HG02943 (cell line): ENCODE measurements around the gene NCOA6.
"Not testable (repeated sequence)": the region's sequence is repeated elsewhere in the genome, so short reads cannot be mapped to it uniquely, and the experiment has no call there.

Experiments used
- ATAC-seq: cut with Tn5 transposase; IDR thresholded peaks from one replicate; pipeline ENCODE4 v1.9.1; 2021; ENCODE audit warnings: mild to moderate bottlenecking, low read depth, moderate library complexity; ENCODE audit not compliant: unreplicated experiment

NCOA6 gene

GRCh38 chr20:34729416-34729815 lies 96.0 kb downstream of the NCOA6 start:
- no peak for ATAC-seq

- no peak for ATAC-seq
These were observed 101.3 kb downstream of the NCOA6 start for GRCh38 chr20:34724172-34724571.

GRCh38 chr20:34722560-34722959 lies 102.9 kb downstream of the NCOA6 start:
- not testable (repeated sequence) for ATAC-seq

DNA sequence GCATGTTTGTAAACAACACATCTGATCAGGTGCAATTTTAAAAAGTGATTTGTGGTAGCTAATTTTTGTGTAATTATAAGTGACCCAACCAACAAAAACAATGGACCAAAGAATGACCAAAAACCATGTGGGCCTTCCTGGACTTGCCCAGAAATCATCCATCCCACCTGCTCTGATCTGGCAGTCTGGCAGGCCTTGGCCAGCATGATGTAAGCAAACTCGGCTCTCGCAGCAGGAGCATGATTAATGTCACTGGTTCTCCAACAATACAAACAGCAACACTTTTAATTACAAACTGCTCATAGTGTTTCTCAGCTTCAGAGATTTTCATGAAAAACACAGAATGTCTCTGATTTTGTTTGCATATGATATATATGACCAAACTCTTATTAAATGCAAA lies 105.2 kb downstream of the NCOA6 start:
- no peak for ATAC-seq

DNA sequence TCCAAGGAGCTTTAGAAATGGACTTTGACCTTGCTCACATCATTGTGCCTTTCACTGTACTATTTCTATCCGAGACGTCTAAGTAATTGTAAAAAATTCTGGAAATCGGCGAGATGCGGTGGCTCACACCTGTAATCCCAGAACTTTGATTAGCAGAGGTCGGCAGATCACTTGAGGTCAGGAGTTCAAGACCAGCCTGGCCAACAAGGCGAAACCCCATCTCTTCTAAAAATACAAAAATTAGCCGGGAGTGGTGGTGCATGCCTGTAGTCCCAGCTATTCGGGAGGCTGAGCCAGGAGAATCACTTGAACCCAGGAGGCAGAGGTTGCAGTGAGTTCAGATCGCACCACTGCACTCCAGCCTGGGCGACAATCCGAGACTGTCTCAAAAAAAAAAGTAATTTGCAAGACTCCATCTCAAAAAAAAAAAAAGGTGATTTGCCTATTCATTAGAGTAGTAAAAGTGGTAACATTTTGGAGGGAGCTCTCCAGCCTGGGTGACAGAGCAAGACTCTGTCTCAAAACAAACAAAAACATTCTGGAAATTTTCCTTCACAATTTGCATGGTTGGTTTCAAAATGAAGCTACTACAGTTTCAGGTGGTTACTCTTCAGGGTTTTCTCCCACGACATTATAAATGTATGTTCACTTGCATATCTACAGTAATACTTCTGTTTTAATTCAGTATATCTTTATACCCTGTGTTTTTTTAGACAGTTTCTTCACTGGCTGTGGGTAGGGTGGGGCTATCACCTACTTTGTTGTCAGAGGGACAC lies 106.0 kb downstream of the NCOA6 start:
- not testable (repeated sequence) for ATAC-seq

GRCh38 chr20:34717230-34718095 lies 108.0 kb downstream of the NCOA6 start:
- no peak for ATAC-seq

GRCh38 chr20:34716921-34717229 lies 108.6 kb downstream of the NCOA6 start:
- no peak for ATAC-seq

GRCh38 chr20:34715384-34715783 lies 110.1 kb downstream of the NCOA6 start:
- ATAC-seq, result no peak

GRCh38 chr20:34713944-34714515 lies 111.4 kb downstream of the NCOA6 start:
- not testable (repeated sequence) for ATAC-seq

GRCh38 chr20:34713194-34713943 lies 112.1 kb downstream of the NCOA6 start:
- ATAC-seq, result no peak

- no peak for ATAC-seq
These were observed 112.8 kb downstream of the NCOA6 start for GRCh38 chr20:34712525-34713192.

DNA sequence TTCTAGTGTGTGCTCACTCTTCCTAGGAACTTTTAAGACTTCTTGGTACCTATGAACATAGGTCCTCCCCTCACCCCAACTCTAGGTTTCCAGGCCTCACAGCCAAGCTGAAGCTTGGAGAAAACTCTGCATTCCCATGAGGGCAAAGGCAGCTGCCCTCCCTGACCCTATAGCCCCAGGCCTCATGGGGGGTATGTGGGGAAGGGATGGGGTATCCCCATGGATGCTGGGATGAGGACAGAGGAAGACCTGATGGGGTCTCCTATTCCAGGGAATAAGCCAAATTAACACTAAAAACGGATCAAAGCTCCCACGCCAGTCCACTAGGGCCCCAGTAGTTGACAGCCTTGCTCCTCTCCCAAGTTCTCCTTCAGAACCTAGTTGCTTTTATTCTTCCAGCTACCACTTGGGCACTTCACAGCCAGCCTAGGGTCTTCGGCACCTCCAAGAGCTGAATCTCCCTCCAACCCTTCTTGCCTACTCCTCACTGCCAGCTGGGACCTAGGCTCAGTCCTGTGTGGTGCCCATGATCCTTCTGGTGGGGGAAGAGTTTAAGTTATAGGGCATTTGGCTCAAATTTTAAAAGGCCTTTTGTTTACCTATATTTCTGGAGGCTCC lies 113.5 kb downstream of the NCOA6 start:
- no peak for ATAC-seq

- ATAC-seq, result no peak
These were observed 114.4 kb downstream of the NCOA6 start for GRCh38 chr20:34710861-34711574.

DNA sequence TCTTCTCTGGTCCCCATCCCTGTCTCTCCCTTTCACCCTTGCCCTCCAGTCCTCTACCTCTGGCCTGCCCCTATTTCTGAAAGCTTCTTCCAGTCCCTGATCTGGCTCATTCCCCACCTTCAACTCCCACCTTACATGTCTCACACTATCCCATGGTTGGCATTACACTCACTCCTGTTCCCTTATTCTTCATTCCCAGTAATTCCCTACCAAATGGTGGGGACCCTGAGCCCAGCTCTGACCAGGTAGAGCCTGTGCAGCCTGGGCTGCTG lies 114.9 kb downstream of the NCOA6 start:
- ATAC-seq, result no peak

GRCh38 chr20:34709831-34710567 lies 115.5 kb downstream of the NCOA6 start:
- ATAC-seq, result peak; percentile 38

- ATAC-seq, result peak; percentile 46
These were observed 116.2 kb downstream of the NCOA6 start for GRCh38 chr20:34709044-34709830.

DNA sequence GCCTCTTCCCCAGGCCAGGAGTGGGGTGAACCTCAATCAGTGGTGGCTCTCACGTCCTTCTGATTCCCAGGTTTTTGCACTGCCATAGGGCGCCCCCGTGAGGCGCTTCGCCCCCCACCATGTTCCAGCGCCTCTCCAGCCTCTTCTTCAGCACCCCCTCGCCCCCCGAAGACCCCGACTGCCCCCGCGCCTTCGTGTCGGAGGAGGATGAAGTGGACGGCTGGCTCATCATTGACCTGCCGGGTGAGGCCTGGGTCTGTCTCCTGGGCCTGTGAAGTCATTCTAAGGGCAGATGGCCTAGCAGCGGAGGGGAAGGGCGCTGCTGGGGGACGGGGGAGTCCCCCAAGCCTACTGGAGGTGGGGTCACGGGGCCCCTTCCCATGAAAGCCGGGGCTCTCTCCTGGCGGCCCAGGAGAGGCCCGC lies 116.8 kb downstream of the NCOA6 start:
- no peak for ATAC-seq
